Measurements from ENCODE around the gene FOXK2. TPM values are rescaled to one million over a fixed set of nuclear protein-coding genes. Genes with fewer than 3 reads are reported as not detected.
A peak's percentile ranks its signal among the peaks of the same experiment; 100 is the strongest.

Gene FOXK2
- total RNA-seq, 1 experiment from 2014 or later = 96.2 TPM

- Mint-ChIP-seq H3K36me3 (ENCODE audit: insufficient read depth, unreplicated experiment) (peaks cover 83% of the 10 kb centered on the region), H3K27me3 (ENCODE audit: unreplicated experiment) (peaks cover 7% of the 10 kb centered on the region), H3K27ac (ENCODE audit: unreplicated experiment) (no peak overlapping the region), H3K9me3 (ENCODE audit: low read depth, unreplicated experiment) (peaks cover 9% of the 10 kb centered on the region), H3K4me1 (ENCODE audit: low read depth, unreplicated experiment) (peaks cover 21% of the 10 kb centered on the region), H3K4me3 (ENCODE audit: low read depth, unreplicated experiment) (no peak overlapping the region)
- intact Hi-C loops (cut with micrococcal nuclease; ENCODE audit: unreplicated experiment) = no loop called here
- no peak for TF ChIP-seq CTCF (IDR thresholded peaks at IDR 0.05; ENCODE audit: unreplicated experiment)
- no peak for DNase-seq
- no TSS peak for BruUV-seq (replicated peaks)
- CTCF ChIA-PET = interaction anchor here (0.7 kb wide), 2 partner anchors 52 to 131 kb away, joined by 3 to 4 read pairs; no protein-coding TSS in a partner anchor
Measured at GRCh38 chr17:82640036-82640435, 120.5 kb downstream of the FOXK2 start.

GRCh38 chr17:82642022-82642421 is 122.5 kb downstream of the FOXK2 start:
- peaks cover 9% of the 10 kb centered on the region for H3K9me3 Mint-ChIP-seq (ENCODE audit: low read depth, unreplicated experiment)
- H3K4me1 Mint-ChIP-seq (ENCODE audit: low read depth, unreplicated experiment) = peaks cover 16% of the 10 kb centered on the region
- no peak overlapping the region for H3K27ac Mint-ChIP-seq (ENCODE audit: unreplicated experiment)
- no TSS peak for BruUV-seq (replicated peaks)
- no peak for TF ChIP-seq CTCF (IDR thresholded peaks at IDR 0.05; ENCODE audit: unreplicated experiment)
- CTCF ChIA-PET = no interaction called here
- no peak overlapping the region for H3K4me3 Mint-ChIP-seq (ENCODE audit: low read depth, unreplicated experiment)
- DNase-seq = no peak
- peaks cover 89% of the 10 kb centered on the region for H3K36me3 Mint-ChIP-seq (ENCODE audit: insufficient read depth, unreplicated experiment)
- intact Hi-C loops (cut with micrococcal nuclease; ENCODE audit: unreplicated experiment) = no loop called here
- H3K27me3 Mint-ChIP-seq (ENCODE audit: unreplicated experiment) = peaks cover 2% of the 10 kb centered on the region

GRCh38 chr17:82644148-82644547 is 124.6 kb downstream of the FOXK2 start:
- intact Hi-C loops (cut with micrococcal nuclease; ENCODE audit: unreplicated experiment) = no loop called here
- Mint-ChIP-seq H3K4me3 (ENCODE audit: low read depth, unreplicated experiment) (no peak overlapping the region), H3K36me3 (ENCODE audit: insufficient read depth, unreplicated experiment) (peaks cover 87% of the 10 kb centered on the region), H3K9me3 (ENCODE audit: low read depth, unreplicated experiment) (peaks cover 3% of the 10 kb centered on the region), H3K4me1 (ENCODE audit: low read depth, unreplicated experiment) (peaks cover 10% of the 10 kb centered on the region), H3K27me3 (ENCODE audit: unreplicated experiment) (no peaks in the 10 kb centered on the region), H3K27ac (ENCODE audit: unreplicated experiment) (no peak overlapping the region)
- no peak for TF ChIP-seq CTCF (IDR thresholded peaks at IDR 0.05; ENCODE audit: unreplicated experiment)
- CTCF ChIA-PET = no interaction called here
- no TSS peak for BruUV-seq (replicated peaks)
- DNase-seq = no peak

- H3K36me3 Mint-ChIP-seq (ENCODE audit: insufficient read depth, unreplicated experiment) = peaks cover 82% of the 10 kb centered on the region
Measured at GRCh38 chr17:82645516-82645915, 126.0 kb downstream of the FOXK2 start.

More at GRCh38 chr17:82645516-82645915, 126.0 kb downstream of the FOXK2 start:
- TF ChIP-seq CTCF (IDR thresholded peaks at IDR 0.05; ENCODE audit: unreplicated experiment) = no peak
- intact Hi-C loops (cut with micrococcal nuclease; ENCODE audit: unreplicated experiment) = no loop called here
- CTCF ChIA-PET = no interaction called here
- Mint-ChIP-seq H3K4me1 (ENCODE audit: low read depth, unreplicated experiment) (peaks cover 21% of the 10 kb centered on the region), H3K27ac (ENCODE audit: unreplicated experiment) (peak overlapping the region; percentile 64), H3K27me3 (ENCODE audit: unreplicated experiment) (no peaks in the 10 kb centered on the region), H3K9me3 (ENCODE audit: low read depth, unreplicated experiment) (no peaks in the 10 kb centered on the region), H3K4me3 (ENCODE audit: low read depth, unreplicated experiment) (peak overlapping the region; percentile 84)
- BruUV-seq (replicated peaks) = no TSS peak
- DNase-seq = peak; percentile 27
